GM12865 (cell line): Measurements from ENCODE around the gene PHLDA3.

Experiments
- DNase-seq: peaks from one replicate; pipeline ENCODE4 v3.0.0; 2010; ENCODE audit warnings: low read depth
- H3K4me3 ChIP-seq: 2 replicates; pipeline ENCODE4 v1.5.1; 2011; ENCODE audit warnings: mild to moderate bottlenecking, low read depth, low read length, control low read depth
- CTCF ChIP-seq: IDR thresholded peaks from 2 replicates; pipeline ENCODE4 v1.5.1; 2011; ENCODE audit warnings: low read length, control low read depth, low read depth, inconsistent platforms; ENCODE audit not compliant: insufficient read depth; ENCODE audit errors: missing control alignments

Gene PHLDA3

GRCh38 chr1:201514466-201514865, 45.5 kb upstream of the PHLDA3 start:
- TF ChIP-seq CTCF, result no peak
- H3K4me3 ChIP-seq, result no peak overlapping the region
- no peak for DNase-seq

GRCh38 chr1:201513498-201514243, 44.7 kb upstream of the PHLDA3 start:
- DNase-seq, result no peak
- H3K4me3 ChIP-seq, result no peak overlapping the region
- no peak for TF ChIP-seq CTCF

- H3K4me3 ChIP-seq, result no peak overlapping the region
- TF ChIP-seq CTCF, result no peak
- DNase-seq, result peak; percentile 66
Observed at GRCh38 chr1:201511941-201512539, 43.1 kb upstream of the PHLDA3 start.

GRCh38 chr1:201511396-201511940, 42.5 kb upstream of the PHLDA3 start:
- no peak overlapping the region for H3K4me3 ChIP-seq
- no peak for TF ChIP-seq CTCF
- no peak for DNase-seq

- TF ChIP-seq CTCF, result no peak
- no peak overlapping the region for H3K4me3 ChIP-seq
- peak; percentile 23 for DNase-seq
Observed at GRCh38 chr1:201510734-201511133, 41.7 kb upstream of the PHLDA3 start.

- TF ChIP-seq CTCF, result no peak
- no peak overlapping the region for H3K4me3 ChIP-seq
- DNase-seq, result no peak
Observed at GRCh38 chr1:201509601-201510374, 40.8 kb upstream of the PHLDA3 start.
